HG02798 (cell line): ENCODE data around the gene BMP8B.

ENCODE experiments used
- ATAC-seq: cut with Tn5 transposase; IDR thresholded peaks from one replicate; pipeline ENCODE4 v1.9.1; 2021; ENCODE audit warnings: mild to moderate bottlenecking; ENCODE audit not compliant: unreplicated experiment, poor library complexity

The BMP8B gene

DNA sequence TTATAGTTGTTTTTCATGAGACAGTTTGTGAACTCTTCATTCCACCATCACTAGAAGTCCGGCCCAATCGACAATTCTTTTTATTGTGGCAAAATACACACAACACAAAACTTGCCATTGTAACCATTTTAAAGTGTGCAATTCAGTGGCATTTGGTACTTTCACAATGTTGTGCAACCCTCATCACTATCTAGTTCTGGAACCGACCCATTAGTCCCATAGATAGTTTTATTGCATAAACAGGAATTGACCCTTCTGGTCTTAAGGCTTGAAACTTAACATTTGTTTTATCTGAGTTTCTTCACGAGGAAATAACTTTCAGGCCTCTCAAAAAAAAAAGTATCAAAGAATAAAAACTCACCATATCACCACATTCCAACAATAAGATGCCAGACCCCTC, 58.8 kb downstream of the BMP8B start:
- no peak for ATAC-seq

DNA sequence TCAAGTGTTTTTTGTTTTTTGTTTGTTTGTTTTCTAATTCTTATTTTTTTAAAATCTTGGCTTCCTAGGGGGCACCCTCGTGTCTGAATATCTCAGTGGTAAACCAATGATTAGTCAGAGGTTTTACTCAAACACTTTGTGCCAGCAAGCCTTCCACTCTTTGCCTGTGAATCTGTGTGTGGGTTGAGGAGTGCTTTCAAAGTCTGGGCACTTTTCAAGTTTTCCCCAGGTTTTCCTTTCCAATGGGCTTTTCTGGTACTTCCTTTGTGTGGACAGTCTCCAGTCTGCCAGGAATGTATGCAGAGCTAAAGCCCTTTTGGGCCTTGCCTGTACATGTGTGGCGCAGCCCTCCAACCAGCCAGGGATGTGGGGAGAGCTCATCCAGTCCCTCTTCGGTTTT, 59.6 kb downstream of the BMP8B start:
- ATAC-seq, result no peak

DNA sequence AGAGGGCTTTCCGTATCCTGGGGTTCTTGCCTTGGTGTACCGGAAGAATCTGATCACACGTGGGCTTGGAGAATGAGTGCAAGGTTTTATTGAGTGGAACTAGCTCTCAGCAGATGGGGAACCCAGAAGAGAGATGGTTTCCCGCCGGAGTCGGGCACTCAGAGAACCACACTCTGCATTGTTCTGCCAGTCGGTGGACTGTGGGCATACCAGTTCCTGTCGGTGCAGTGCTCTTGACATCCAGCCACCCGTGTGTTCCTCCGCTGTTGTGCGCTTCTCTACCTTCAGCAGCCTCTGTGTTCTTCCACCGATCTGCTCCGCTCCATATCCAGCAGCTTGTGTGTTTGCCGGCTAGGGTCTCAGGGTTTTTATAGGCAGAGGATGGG, 60.7 kb downstream of the BMP8B start:
- no peak for ATAC-seq

DNA sequence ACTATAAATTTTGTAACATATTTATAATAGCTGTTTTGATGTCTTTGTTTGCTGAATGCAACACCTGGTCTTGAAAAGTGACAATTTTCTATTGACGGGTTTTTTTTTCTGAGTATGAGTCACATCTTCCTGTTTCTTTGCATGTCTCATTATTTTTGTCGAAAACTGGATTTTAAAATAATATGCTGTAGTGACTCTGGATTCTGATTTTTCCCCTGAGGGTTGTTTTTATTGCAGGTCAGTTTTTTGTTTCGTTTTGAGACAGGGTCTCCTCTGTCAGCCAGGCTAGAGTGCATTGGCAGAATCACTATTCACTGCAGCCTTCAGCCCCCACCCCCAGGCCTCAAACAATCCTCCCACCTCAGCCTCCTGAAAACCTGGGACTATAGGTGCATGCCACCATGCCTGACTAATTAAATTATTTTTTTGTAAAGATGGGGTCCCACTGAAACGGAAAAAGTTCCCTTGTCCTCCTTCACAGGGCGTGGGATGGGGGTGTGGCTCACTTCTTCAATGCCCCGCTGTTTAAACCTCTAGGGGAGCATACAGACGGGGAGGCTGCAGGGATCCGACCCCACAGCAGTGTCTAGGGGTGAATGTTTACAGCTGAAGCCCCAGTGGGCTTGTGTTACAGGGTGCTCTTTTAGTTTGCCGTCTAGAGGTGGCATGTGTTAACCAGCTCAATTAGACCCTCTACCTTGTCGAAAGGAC, 61.3 kb downstream of the BMP8B start:
- no peak for ATAC-seq

DNA sequence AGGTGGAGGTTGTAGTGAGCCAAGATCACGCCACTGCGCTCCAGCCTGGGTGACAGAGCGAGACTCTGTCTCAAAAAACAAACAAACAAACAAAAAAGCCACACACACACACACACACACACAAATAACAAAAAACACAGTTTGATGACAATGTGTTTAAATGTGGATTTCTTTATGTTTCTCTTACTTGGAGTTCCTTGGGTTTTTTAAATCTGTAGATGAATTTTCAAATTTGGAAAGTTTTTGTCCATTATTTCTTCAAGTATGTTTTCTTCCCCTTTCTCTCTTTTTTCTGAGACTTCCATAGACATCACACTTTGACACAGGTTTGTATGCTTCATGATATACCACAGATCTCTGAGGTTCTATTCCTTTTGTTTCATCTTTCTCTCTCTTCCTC, 62.1 kb downstream of the BMP8B start:
- ATAC-seq, result no peak

DNA sequence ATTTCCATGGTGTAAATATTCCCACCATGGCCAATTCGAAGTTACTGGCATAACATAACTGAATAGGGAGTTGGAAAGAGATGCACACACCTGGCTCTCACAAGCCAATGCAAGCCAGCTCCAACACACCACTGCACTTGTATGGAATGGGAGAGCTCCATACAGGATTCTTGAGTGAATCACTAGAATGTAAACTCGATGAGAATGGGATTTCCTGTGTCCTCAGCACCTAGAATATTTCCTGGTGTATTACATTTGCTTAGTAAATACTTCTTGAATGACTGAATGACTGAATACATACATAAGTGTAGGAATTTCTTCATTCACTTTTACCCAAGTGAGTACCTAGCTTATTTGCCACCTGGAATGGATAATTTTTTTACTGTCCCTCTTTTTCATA, 66.2 kb downstream of the BMP8B start:
- ATAC-seq, result no peak

DNA sequence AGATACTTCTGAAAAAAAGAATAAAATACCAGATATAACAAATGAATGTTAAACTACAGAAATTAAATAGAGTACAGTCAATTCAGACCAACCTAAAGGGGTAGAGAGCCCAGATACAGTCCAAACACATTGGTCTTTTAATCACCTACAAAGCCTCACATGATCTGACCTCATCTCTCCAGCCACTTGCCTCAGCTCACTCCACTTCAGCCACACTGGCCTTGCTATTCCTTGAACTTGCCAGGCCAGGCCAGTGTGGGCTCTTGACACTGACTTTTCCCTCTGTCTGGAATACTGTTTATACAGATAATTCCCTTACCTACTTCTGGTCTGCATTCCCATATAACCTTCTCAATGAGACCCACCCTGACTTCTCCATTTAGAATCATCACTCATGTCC, 67.0 kb downstream of the BMP8B start:
- ATAC-seq, result no peak

DNA sequence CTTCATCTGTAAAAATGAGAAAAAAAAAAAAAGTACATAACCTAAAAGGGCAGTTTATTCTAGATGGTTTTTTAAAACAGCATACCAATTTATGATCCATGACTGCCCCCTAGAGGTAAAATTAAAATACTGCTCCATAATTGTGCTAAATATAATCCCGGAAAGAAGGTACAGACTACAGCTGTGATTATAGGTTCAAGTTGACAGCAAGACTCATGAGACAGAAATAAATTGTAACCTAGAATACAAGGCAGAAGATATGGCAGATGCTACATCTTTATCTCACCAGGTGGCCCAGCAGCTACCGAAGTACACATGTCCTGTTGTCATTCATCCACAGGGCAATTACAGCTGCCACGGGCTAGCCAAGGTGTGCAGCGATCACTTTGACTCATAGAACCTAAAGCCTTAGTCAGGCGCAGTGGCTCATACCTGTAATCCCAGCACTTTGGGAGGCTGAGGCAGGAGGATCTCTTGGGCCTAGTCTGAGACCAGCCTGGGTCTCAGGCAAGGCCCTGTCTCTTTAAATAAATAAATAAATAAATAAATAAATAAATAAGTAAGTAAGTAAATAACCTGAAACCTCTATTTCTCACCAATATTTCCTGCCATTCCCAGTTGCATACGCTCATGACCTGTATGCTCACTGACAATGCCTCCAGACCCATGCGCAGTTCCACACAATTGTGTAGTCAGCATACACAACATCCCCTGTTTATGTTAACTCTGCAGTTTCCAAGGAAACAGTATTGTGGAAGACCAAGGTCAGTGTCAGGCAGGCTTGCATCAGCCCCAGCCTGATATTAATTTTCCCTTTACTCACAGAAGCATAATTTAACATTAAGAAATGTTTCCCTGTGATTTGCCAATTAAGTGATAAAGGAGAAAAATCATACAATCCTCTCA, 68.3 kb downstream of the BMP8B start:
- ATAC-seq, result no peak

DNA sequence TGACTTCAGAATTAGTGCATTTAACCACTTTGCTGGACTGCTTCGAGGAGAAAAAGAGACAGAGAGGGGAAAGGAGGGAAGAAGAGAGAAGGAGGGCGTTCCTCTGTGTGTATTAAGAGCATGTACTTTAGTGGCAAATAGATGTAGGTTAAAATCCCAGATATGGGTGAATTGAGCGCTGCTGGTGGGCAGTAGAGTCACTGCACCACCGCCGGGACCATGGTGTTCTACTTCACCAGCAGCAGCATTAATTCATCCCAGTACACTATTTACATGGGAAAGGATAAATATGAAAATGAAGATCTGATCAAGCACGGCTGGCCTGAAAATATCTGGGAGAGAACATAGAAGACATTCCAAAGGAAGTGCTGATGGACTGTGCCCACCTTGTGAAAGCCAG, 70.9 kb downstream of the BMP8B start:
- no peak for ATAC-seq

DNA sequence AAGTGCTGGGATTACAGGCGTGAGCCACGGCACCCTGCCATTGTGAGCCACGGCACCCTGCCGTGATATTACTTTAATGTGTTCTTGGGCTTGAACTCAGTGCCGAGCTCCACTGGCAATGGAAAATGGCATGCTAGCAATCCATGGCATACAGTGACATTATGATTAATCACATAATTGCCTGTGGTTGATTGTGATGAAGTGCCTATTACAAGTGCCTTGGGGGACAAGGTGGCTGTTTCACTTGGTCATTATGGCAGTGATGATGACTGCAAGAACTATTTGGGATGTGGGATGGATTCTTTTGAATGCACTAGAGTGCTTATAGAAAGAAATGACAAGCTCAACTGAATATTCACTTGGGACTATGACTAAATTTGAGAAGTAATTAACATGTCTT, 75.1 kb downstream of the BMP8B start:
- ATAC-seq, result no peak

DNA sequence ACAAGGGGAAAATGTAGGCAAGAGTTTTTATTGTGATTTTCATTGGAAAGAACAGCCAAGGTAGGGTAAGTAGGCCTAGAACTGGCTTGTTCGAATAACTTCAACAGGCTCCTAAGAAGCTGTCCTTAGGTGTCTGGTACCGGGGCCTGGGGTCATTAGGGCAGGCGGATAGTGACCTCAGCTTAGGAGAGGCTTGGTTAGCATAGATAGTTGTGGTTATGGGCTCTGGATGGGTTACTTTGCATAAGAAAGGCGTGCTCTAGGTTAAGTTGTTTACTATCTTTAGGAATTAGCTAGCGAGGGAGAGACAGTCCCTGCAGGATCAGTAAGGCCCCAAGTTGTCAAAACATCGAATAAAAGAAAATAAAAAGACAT, 76.7 kb downstream of the BMP8B start:
- no peak for ATAC-seq

DNA sequence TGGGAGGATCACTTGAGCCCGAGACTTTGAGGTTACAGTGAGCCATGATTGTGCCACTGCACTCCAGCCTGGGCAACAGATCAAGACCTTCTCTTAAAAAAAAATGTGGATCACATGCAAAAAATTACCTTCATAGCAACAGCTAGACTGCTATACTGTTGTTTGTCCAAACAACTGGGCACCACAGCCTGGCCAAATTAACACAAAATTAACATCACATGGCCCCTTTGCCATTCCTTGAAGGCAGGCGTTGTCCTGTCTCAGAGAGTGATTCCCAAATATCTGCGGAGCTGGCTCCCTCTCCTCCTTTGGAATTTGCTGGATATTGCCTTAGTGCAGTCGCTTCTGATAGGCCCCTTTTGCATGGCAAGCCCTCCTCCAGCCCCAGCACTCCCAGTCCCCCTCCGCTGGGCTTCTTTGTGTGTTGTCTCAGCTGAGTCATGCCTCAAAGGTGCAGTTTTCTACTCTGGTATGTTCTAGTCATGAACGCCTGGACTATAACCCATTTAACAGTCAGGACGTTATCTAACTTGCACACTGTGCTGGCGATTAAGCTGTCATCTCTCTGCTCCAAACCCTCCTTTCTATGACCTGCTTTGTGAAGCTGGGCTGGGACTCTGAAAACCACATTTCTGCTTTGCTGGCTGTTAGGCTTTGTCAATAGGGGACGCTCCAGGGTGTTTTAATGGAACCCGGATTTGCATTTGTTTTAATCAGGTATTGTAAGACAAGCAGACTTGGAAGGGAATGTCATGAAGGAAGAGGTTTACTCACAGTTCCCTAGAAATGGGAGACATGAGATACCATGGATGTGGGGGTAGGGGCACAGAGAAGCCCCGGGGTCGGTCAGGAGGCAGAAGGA, 77.3 kb downstream of the BMP8B start:
- ATAC-seq, result no peak

DNA sequence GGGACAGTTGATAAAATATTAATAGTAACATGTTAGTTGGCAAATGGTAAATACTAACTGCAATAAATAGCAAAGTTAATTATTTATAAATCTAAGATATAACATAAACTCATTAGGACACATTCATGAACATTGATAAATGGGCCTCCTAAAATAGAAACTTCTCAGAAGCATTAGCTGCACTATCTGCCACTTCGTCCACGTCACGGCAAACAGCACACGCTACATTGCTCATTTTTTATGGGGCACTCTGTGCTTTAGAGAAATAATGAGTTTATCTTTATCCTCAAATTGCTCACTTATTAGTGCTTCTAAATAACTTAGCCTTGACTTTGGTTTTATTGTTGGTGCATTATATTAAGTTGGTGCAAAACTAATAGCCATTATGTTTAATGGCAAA, 81.2 kb downstream of the BMP8B start:
- ATAC-seq, result no peak
